Fibroblast of lung (primary cell): ENCODE measurements around the gene BCLAF3. TPM values are rescaled to one million over a fixed set of nuclear protein-coding genes. Genes with fewer than 3 reads are reported as not detected.

Experiments
- DNase-seq, 2 donors: peaks; one replicate each; pipeline versions ENCODE4 v3.0.0 to v3.0.0-alpha.2; 2010; ENCODE audit warnings: low read depth in 2 of 2
- H2AFZ ChIP-seq: 2 replicates; pipeline ENCODE4 v1.5.1; 2012; ENCODE audit warnings: low read length, control low read depth, inconsistent platforms
- H3K27ac ChIP-seq: 2 replicates; pipeline ENCODE4 v1.5.1; 2011; ENCODE audit warnings: low read length, control low read depth; ENCODE audit not compliant: insufficient read depth
- H3K27me3 ChIP-seq: 2 replicates; pipeline ENCODE4 v1.5.1; 2011; ENCODE audit warnings: mild to moderate bottlenecking, low read length; ENCODE audit not compliant: control insufficient read depth, insufficient read depth
- H3K36me3 ChIP-seq: 2 replicates; pipeline ENCODE4 v1.5.1; 2011; ENCODE audit warnings: low read length; ENCODE audit not compliant: control insufficient read depth, insufficient read depth
- H3K4me1 ChIP-seq: 2 replicates; pipeline ENCODE4 v1.5.1; 2011; ENCODE audit warnings: low read length; ENCODE audit not compliant: control insufficient read depth, insufficient read depth; ENCODE audit errors: extremely low read depth
- H3K4me2 ChIP-seq: 2 replicates; pipeline ENCODE4 v1.5.1; 2011; ENCODE audit warnings: low read length, control low read depth; ENCODE audit not compliant: insufficient read depth; ENCODE audit errors: extremely low read depth
- H3K4me3 ChIP-seq, 4 experiments: fragments of 200-600 bp in 1 of 4; sonication (generic) in 1 of 4; replicated peaks in 1 of 4; 2 replicates each; pipeline ENCODE4 v1.5.1; 2011 to 2016; ENCODE audit warnings: low read length in 4 of 4, low read depth in 3 of 4, mild to moderate bottlenecking in 3 of 4, control low read depth in 2 of 4, inconsistent platforms in 1 of 4, mixed read lengths in 1 of 4; ENCODE audit not compliant: insufficient read depth in 1 of 4; ENCODE audit errors: control extremely low read depth in 1 of 4
- H3K79me2 ChIP-seq: 2 replicates; pipeline ENCODE4 v1.5.1; 2012; ENCODE audit warnings: mild to moderate bottlenecking, low read length, inconsistent platforms; ENCODE audit not compliant: control insufficient read depth, insufficient read depth
- H3K9ac ChIP-seq: 2 replicates; pipeline ENCODE4 v1.5.1; 2011; ENCODE audit warnings: mild to moderate bottlenecking, low read length, control low read depth; ENCODE audit not compliant: insufficient read depth
- H3K9me3 ChIP-seq: 2 replicates; pipeline ENCODE4 v1.5.1; 2012; ENCODE audit warnings: low read depth, low read length; ENCODE audit not compliant: control insufficient read depth, insufficient read depth
- H4K20me1 ChIP-seq: 2 replicates; pipeline ENCODE4 v1.5.1; 2011; ENCODE audit warnings: low read length; ENCODE audit not compliant: control insufficient read depth, insufficient read depth; ENCODE audit errors: extremely low read depth
- CTCF ChIP-seq, 2 donors: IDR thresholded peaks in 1 of 2; conservative IDR thresholded peaks in 1 of 2; 1 replicate in 1 of 2; 2 replicates in 1 of 2; pipeline ENCODE4 v1.5.1; 2011 to 2012; ENCODE audit warnings: low read length in 2 of 2, control low read depth in 1 of 2, inconsistent platforms in 1 of 2, low read depth in 1 of 2, mild to moderate bottlenecking in 1 of 2
- EZH2 ChIP-seq: IDR thresholded peaks from 2 replicates; pipeline ENCODE4 v1.5.1; 2012; ENCODE audit warnings: low read length, control low read depth, mild to moderate bottlenecking; ENCODE audit errors: missing control alignments
- polyA plus RNA-seq, 2 donors: library from polyadenylated mRNA; depleted of rRNA in 1 of 2; stranded (reverse) in 1 of 2; unstranded in 1 of 2; fragments of >200 nt; gene quantifications; 2 replicates each; pipeline ENCODE4 v1.2.1, GENCODE V29; 2011 to 2012; ENCODE audit warnings: missing spikeins in 1 of 2
- total RNA-seq: library from RNA; depleted of rRNA; stranded (reverse); fragments of >200 nt; gene quantifications from 2 replicates; pipeline ENCODE4 v1.2.1, GENCODE V29; 2014

BCLAF3 gene
- total and polyA plus RNA-seq, 2 donors (not counting 1 experiment from before 2014, with no cell fraction given), result 2.9 to 10.7 TPM

GRCh38 chrX:19972984-19973383 is 17.9 kb downstream of the BCLAF3 start:
- H3K36me3 ChIP-seq, result no peaks in the 10 kb centered on the region
- no peaks in the 10 kb centered on the region for H3K27me3 ChIP-seq
- H3K4me3 ChIP-seq, result no peak overlapping the region
- H3K4me2 ChIP-seq, result no peak overlapping the region
- no peaks in the 10 kb centered on the region for H3K9me3 ChIP-seq
- TF ChIP-seq EZH2 (no peak), CTCF (conservative IDR thresholded peaks at IDR 0.05 in 1 of 2, IDR thresholded peaks at IDR 0.05 in 1 of 2; ENCODE audit: low read depth in 1 of 2, low read length in 2 of 2) (no peak)
- no peak overlapping the region for H2AFZ ChIP-seq
- no peak overlapping the region for H3K27ac ChIP-seq
- H3K4me1 ChIP-seq, result no peaks in the 10 kb centered on the region
- no peaks in the 10 kb centered on the region for H4K20me1 ChIP-seq
- no peaks in the 10 kb centered on the region for H3K79me2 ChIP-seq
- no peak overlapping the region for H3K9ac ChIP-seq
- DNase-seq, result no peak

GRCh38 chrX:19968276-19968675 is 22.6 kb downstream of the BCLAF3 start:
- H3K4me1 ChIP-seq, result no peaks in the 10 kb centered on the region
- H3K4me2 ChIP-seq, result no peak overlapping the region
- TF ChIP-seq CTCF (conservative IDR thresholded peaks at IDR 0.05 in 1 of 2, IDR thresholded peaks at IDR 0.05 in 1 of 2; ENCODE audit: low read depth in 1 of 2, low read length in 2 of 2), result no peak
- no peaks in the 10 kb centered on the region for H3K9me3 ChIP-seq
- no peak overlapping the region for H2AFZ ChIP-seq
- no peaks in the 10 kb centered on the region for H3K79me2 ChIP-seq
- H4K20me1 ChIP-seq, result no peaks in the 10 kb centered on the region
- H3K27me3 ChIP-seq, result no peaks in the 10 kb centered on the region
- no peak overlapping the region for H3K4me3 ChIP-seq
- DNase-seq, result no peak
- H3K27ac ChIP-seq, result no peak overlapping the region
- no peaks in the 10 kb centered on the region for H3K36me3 ChIP-seq
- no peak overlapping the region for H3K9ac ChIP-seq

GRCh38 chrX:19966056-19966455 is 24.8 kb downstream of the BCLAF3 start:
- Histone ChIP-seq H3K9me3 (no peaks in the 10 kb centered on the region), H3K36me3 (no peaks in the 10 kb centered on the region), H3K27me3 (no peaks in the 10 kb centered on the region), H3K4me2 (no peak overlapping the region), H3K4me1 (no peaks in the 10 kb centered on the region), H2AFZ (no peak overlapping the region), H4K20me1 (no peaks in the 10 kb centered on the region), H3K4me3 (no peak overlapping the region), H3K9ac (no peak overlapping the region), H3K79me2 (no peaks in the 10 kb centered on the region), H3K27ac (no peak overlapping the region)
- no peak for DNase-seq
- TF ChIP-seq EZH2 (no peak), CTCF (conservative IDR thresholded peaks at IDR 0.05 in 1 of 2, IDR thresholded peaks at IDR 0.05 in 1 of 2; ENCODE audit: low read depth in 1 of 2, low read length in 2 of 2) (no peak)
